NCI-H2171 (cell line): ENCODE results near the gene SCAND1.
"Not testable (repeated sequence)": the region's sequence is repeated elsewhere in the genome, so short reads cannot be mapped to it uniquely, and the experiment has no call there.

ENCODE experiments used
- DNase-seq: peaks from one replicate; lab custom pipeline; 2025; lab: John Stamatoyannopoulos, UW

The SCAND1 gene

DNA sequence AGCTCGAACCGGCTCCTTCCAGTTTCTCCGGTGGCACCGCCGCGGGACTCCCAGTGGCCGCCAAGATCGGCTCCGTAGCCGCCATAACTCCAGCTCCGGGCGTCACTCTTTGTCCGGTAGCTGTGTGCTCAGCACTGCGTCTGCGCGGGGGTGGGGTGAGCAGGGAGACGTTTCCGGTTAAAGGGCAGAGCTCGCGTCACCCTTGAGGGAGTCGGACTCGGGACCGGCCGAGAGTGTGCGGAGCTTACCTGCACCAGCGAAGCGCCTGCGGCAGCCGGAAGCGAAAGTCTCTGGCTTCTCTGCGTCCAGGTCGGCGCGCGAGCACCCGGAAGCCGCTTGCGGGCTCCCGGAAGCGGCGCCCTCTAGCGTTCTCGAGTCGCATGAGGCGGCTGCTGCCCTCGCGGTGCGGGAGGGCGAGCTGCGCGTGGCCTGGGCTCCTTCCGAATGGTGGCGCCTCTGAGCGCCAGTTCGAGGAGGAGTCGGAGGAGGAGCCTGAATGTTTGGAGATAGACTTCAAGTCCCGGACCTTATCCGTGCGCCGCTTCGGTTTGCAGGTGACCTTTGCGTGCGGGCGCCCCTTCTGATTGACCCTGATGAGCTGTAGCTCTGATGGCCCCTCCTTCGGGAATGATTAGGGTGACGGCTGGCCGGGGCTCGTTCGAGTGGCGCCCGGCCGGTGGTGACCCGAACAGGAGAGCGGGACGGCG, at the start of gene SCAND1:
Gene SCAND1, minus strand, starts transcription at position 303 of the 707 bp plus-strand sequence. Its CDS starts 218 bp downstream, at position 85.
- DNase-seq: peak; percentile 99

DNA sequence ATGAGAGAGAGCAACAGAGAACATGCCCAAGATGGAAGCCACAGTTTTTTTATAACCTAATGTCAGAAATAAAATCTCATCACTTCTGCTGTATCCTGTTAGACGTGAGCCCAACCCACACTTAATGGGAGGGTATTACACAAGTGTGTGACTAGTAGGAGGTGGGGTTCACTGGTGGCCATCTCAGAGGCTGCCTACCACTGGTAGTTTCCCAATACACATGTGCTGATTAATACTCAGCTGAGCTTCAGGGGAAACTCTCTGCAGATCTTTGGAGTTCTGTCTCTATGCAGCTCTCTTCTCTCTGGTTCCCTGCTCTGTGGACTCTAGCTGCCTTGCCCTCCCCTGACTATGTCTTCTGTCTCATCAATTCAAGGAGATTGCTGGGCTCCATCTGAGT, 49.7 kb upstream of the SCAND1 start:
- DNase-seq: no peak

DNA sequence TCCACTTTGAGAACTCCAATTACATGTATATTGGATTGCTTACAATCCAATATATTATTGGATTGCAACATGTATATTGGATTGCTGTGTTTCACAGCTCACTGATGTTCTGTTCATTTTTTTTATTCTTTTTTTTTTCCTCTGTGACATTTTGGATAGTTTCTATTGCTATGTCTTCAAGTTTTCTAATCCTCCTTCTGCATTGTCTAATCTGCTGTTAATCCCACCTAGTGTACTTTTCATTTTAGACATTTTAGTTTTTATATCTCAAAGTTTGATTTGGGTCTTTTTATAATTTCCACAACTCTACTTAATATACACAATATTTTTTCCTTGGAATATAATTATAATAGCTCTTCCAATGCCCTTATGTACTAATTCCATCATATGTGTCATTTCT, 48.6 kb upstream of the SCAND1 start:
- no peak for DNase-seq

DNA sequence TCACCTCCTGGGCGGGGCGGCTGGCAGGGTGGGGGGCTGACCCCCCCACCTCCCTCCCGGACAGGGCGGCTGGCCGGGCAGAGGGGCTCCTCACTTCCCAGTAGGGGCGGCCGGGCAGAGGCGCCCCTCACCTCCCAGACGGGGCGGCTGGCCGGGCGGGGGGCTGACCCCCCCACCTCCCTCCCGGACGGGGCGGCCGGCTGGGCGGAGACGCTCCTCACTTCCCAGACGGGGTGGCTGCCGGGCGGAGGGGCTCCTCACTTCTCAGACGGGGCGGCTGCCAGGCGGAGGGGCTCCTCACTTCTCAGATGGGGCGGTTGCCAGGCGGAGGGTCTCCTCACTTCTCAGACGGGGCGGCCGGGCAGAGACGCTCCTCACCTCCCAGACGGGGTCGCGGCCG, 47.0 kb upstream of the SCAND1 start:
- not testable (repeated sequence) for DNase-seq

DNA sequence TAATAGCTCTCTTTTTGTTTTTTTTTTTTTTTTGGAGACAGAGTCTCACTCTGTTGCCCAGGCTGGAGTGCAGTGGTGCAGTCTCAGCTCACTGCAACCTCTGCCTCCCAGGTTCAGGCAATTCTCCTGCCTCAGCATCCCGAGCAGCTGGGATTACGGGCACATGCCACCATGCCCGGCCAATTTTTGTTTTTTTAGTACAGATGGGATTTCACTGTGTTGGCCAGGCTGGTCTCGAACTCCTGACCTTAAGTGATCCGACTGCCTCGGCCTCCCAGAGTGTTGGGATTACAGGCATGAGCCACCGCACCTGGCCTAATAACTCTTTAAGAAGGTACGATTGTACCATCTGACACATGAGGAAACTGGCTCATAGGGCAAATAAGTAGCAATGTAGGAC, 42.2 kb upstream of the SCAND1 start:
- not testable (repeated sequence) for DNase-seq

DNA sequence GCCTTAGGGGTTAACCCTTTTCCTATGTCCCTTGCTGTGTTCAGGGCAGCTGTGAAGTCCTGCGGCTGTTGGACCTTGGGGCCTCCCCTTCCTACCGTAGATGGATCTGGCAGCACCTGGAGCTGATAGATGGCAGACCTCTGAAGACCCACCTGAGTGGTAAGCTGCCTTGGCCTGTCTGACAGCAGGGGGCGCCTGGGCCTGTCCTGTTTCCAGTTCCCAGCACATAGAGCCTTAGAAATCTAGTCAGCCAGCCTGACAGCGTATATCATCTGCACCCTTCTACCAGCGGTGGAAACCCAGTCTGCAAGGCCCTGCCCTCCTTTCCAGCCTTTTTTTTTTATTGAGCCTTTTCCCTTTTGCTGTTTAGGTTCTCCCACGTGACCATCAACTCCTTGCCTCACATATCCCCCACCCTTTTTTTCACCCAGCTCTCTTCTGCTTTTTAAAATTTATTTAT, 40.7 kb upstream of the SCAND1 start:
- peak; percentile 78 for DNase-seq

DNA sequence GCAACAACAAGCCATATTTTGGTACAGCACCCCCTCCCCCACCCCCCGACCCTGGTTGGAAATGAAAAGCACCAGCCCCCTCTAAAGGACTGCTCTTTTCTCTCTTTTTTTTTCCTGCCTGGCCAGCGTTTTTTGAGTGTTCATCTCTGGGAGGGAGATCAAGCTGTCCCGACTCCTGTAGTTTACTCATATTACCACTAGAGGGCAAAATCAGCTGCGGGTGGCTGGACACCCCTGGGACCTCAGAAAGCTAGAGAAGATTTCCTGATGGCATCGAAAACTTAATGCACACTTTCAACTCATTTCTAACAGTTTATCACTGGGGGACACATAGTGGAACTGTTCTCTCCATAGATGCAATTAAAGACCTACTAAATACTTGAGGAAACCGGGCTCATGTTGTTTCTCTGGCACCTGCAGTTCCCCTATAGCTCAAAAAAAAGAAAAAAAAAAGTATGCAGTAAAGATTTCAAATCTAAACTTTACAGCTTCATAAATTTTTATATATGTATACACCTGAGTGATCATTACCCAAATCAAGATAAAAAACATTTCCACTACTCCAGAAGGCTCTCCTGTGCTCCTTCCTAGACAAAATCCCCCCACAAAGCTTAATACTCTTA, 38.5 kb upstream of the SCAND1 start:
- peak; percentile 86 for DNase-seq

DNA sequence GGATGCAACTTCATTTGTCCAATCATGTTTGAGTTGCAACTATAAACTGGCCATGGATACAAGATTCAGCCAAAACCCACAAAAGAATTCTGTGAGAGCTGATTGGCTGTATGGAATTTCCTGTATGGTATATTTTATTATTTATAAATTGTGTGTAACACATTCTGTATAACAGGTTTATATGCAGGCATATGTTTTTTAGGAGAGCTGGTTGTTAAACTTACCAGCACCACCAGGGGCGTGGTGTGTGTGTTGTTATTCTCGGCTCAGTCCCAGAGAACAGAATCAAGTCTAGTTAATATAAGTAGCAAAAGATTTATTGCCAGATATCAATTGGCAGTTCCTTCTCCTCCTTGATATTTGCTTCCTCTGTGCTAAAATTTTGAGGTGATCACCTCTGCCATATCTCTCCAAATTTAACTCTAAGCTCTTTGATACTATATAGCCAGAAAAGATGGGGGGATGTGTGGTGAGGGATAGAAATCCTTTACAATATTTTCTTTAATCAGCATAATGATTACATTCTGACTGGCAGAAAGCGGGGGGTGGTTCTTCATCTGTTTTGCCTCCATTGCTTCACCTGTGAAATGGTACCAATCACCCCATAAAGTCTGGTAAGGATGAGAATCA, 37.0 kb upstream of the SCAND1 start:
- peak; percentile 26 for DNase-seq

DNA sequence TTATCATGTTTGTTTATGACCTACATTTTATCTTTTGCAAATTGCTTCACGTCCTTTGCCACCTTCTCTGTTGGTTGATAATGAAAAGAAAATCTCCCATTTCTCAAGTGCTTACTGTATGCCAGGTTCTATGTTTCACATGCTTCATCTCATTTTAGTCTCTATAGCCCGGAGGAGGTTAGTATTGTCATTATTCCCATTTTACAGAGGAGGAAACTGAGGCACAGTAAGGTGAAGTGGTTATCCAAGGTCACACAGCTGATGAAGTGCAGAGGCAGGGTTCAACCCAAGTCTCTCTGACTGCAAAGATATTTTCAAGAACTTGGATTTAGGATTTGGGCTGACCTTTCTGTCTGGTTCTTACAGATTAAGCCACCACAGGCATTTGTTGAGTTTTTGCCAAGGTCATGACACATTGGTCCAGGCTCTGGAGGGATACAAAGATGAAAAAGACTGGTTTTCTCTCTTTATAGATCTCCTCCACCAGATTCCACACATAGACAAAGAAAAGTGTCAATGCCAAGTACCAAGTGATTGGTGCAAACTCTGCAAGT, 34.7 kb upstream of the SCAND1 start:
- DNase-seq: no peak

DNA sequence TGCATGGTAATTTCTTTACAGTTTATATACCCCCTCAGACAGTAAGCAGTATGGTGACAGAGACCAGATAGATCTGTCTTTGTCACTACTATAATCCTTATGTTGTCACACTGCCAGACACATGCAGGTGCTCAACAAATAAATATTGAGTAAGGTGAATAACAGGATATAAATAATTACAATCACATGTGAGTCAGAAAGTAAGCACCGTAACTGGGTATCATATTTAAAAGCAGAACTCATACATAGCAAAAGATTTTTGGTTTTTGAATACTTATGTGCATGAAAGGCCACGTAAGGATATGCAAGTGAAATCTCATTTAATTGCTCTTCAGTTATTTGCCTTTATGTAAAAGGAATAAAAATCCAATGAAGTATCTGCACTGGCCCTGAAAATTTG, 31.5 kb upstream of the SCAND1 start:
- no peak for DNase-seq

DNA sequence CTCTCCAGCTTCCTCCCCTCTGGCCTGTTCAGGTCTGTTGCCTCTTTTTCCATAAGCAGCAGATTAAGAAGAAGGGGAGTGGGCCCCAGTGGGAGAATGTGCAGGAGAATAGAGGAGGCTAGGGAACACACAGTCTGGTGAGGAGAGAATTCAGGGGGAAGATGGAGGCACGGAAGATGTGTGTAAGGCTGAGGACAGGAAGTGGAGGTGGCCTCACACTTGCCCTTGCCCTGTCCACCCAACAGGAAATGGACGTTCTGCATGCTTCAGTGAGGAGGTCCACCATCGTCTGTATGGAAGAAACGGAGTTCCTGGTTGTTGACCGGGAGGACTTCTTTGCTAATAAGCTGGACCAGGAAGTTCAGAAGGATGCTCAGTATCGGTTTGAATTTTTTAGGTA, 30.1 kb upstream of the SCAND1 start:
- no peak for DNase-seq

DNA sequence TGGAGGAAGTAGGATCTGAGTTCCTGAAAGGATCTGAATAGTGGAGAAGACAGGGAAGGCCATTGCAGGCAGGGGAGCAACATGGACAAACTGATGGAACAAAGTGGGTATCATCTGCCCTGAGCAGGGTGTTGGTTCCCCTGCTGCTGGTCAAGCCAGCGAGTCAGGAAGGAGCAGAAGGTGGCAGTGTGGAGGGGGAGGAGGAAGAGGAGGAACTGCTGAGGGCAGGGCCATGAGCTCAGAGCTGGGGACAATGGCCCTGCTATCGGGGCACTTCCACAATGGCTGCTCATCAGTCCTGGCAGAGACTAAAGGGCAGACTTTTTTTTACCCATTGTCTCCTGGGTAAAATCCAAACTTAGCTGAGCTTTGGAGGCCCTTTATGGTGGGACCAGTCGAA, 27.7 kb upstream of the SCAND1 start:
- no peak for DNase-seq

DNA sequence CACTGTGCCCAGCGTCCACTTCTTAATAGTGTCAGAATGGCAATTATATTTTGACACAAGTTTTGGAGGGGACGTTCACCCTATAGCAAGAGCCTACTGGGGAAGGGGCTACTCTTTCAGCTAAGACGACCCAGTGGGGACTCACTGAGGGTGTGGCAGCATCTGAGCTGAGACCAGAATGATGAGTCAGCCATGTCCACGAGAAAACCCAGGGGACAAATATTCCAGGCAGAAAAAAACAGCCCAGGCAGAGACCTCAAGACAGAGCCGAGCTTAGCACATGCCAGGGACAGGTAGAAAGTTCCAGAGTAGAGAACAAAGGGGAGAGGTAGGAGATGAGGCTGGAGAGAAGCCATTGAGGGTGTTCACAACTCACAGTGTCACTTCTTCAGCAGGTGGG, 25.2 kb upstream of the SCAND1 start:
- DNase-seq: no peak

DNA sequence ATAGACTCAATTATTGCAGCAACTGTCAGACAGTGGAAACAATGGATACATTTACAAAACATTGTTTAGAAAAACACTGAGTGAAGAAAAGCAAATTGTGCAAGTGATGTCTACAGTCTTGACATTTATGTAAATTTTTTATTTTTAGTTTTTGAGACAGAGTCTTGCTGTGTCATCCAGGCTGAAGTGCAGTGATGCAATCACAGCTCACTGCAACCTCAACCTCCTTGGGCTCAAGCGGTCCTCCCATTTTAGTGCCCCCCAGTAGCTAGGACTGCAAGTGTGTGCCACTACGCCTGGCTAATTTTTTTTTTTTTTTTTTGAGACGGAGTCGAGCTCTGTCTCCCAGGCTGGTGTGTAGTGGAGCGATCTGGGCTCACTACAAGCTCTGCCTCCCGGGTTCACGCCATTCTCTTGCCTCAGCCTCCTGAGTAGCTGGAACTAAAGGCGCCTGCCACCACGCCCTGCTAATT, 23.8 kb upstream of the SCAND1 start:
- DNase-seq: no peak

DNA sequence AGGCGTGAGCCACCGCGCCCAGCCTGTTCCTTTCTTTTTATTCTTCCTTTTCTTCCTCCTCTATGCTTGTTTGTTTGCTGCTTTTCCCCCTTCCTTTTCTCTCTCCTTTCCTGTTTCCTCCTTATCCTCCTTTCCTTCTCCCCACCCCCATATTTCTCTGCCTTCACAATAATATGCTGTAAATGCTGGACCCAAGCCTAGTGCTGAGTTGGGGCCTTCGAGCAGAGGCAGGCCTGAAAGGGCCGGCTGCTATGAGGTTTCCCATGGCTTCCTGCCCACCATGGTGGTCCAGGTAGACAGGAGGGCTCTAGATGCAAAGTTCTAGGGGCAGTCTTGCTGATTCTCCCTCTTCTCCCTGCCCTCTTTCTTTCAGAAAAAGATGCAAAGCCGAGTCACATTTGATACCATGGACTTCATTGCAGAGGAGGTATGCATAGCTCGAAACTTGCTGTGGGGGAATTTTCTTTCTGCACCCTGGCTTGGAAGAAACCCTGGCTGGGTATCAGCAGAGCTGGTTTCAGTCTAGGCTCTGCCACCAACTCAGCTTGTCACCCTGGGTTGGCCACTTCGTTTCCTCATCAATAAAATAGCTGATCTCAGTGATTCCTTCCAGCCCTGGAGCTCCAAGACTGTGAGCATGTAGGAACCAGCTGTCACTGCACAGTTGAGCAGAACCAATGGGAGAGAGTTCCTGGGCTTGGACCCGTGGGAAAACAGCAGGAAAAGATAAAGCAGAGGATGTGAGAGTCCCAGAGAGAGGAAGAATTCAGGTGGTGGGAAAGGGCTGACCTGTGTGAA, 21.5 kb upstream of the SCAND1 start:
- DNase-seq: no peak

DNA sequence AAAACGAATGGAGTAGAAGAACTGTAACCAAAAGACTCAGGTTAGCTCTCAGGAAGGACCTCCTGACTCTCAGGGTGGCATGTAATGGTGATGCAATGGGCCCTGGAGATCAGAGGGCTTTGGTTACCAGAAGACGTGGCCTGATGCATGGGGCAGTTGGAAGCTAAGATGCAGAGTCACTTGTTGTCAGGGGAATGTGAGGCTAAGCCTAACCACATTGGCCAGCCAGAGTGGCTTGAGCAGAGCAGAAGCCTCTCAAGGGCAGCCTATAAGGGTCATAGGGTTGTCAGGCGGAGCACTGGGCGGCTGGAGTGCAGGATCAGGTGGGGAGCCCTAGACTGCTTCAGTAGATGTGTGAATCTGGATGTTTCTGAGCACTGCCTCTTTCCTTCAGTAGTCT, 20.0 kb upstream of the SCAND1 start:
- no peak for DNase-seq

DNA sequence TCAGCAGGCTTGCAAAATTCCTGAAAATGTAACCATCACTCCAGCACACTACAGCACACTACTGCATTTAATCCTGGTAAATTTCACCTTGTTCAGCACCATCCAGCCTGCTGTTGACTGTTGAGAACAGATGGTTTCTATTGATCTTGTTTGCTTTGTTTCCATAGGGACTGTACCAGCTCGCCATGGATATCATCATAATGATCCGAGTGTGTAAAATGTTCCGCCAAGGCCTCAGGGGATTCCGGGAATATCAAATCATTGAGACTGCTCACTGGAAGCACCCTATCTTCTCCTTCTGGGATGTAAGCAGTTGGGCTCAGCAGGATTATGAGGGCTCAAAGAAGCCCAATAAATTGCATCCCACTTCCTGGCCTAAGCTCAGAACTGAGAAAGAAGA, 18.2 kb upstream of the SCAND1 start:
- DNase-seq: peak; percentile 98

DNA sequence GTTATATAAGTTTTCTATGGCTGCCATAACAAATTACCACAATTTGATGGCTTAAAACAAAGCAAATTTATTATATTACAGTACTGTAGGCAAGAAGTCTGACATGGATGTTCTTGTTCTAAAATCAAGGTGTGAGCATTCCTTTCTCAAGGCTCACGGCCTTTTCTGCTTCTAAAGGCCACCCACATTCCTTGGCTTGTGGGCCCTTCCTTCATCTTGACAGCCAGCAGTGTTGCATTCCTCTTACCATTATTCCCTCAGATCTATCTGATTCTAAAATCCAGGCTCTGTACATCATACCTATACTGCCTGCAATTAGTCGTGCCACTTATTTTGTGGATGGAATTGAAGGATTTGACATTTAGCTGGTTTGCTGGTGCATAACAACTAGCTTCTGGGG, 17.7 kb upstream of the SCAND1 start:
- peak; percentile 45 for DNase-seq

DNA sequence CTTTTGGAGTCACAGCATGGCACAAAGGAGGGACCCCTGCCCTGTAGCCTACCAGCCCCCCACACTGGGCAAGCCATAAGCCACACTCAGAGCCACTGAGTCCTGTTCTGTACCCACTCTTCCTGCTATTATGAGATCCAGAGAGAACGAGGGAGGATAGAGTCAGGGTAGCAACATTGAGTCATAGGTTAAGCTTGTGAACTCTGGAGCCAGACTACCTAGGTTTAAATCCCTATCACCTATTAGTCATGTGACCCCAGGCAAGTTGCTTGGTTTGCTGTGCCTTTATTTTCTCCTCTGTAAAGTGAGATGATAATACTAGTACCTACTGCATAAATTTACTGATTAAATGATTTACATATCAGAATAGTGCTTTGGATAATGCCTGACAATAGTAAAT, 14.6 kb upstream of the SCAND1 start:
- DNase-seq: no peak

DNA sequence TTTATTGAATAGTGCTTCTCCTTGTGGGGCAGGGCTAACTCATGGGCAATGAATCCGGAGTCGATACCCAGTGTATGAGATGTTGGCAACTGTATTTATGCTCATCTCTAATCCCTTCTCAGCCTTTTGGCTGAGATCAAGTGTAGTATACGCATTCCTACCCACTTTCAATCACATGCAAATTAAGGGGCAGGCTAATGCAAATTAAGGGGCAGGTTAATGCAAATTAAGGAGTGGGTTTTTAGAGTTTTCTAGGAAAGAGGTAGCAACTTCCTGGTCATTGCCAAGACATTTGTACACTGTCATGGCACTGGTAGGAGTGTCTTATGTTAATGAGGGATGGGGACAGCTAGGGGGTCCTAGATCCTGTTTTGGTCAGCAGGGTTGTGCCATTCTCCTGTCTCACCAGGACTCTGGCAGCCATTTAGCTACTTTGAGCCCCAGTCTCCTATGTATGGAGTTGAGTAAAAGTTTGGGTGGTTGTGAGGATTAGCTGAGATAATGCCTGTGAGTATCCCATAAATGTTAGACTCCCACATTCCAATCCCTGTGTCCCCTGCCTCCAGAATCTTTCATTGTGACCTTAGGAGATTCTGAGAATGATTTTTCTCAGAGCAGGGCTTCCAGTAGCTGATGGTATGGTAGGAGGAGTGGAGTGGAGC, 13.8 kb upstream of the SCAND1 start, which contains the start of gene CNBD2:
Gene CNBD2, plus strand, starts transcription at position 612 of the 662 bp plus-strand sequence. CDS start 173 bp downstream, outside the sequence.
- no peak for DNase-seq

DNA sequence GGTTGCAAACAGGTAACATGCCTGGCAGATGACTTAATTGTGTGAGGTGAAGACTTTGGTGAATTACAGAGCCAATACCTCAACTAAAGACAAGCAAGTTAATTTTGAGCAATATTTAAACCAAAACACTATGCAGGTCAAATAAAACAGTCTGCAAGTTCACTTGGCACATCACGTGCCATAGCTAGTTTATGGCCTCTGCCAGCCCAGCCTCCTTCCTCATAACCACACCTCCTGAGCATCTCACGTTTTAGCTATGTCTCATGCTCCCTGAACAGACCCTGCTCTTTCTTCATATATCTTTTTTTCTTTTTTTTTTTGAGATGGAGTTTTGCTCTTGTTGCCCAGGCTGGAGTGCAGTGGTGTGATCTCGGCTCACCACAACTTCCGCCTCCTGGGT, 9.6 kb upstream of the SCAND1 start:
- no peak for DNase-seq
